Neuronal stem cell (in vitro differentiated cells): Measurements from ENCODE around the gene PDE11A.
A peak's percentile ranks its signal among the peaks of the same experiment; 100 is the strongest.

Experiments
- DNase-seq: peaks from one replicate; pipeline ENCODE4 v3.0.0-alpha.2; 2013; ENCODE audit warnings: low spot score
- H2AFZ ChIP-seq: one replicate; pipeline ENCODE4 v1.6.1; 2013; ENCODE audit warnings: mild to moderate bottlenecking, low read length, inconsistent platforms
- H2AK5ac ChIP-seq: 2 replicates; pipeline ENCODE4 v1.6.1; 2013; ENCODE audit warnings: low read depth, mild to moderate bottlenecking, inconsistent platforms, low read length, moderate library complexity, mixed read lengths
- H2BK120ac ChIP-seq: 2 replicates; pipeline ENCODE4 v1.6.1; 2013; ENCODE audit warnings: low read depth, mild to moderate bottlenecking, inconsistent platforms, low read length, moderate library complexity, mixed read lengths
- H2BK12ac ChIP-seq: one replicate; pipeline ENCODE4 v1.6.1; 2013; ENCODE audit warnings: low read length, inconsistent platforms
- H2BK15ac ChIP-seq: 2 replicates; pipeline ENCODE4 v1.6.1; 2013; ENCODE audit warnings: mild to moderate bottlenecking, low read length, inconsistent platforms, mixed read lengths
- H2BK5ac ChIP-seq: one replicate; pipeline ENCODE4 v1.6.1; 2013; ENCODE audit warnings: inconsistent platforms, mild to moderate bottlenecking, low read length, moderate library complexity
- H3K14ac ChIP-seq: one replicate; pipeline ENCODE4 v1.6.1; 2013; ENCODE audit warnings: low read length, inconsistent platforms
- H3K18ac ChIP-seq: 2 replicates; pipeline ENCODE4 v1.6.1; 2013; ENCODE audit warnings: low read length, inconsistent platforms
- H3K23ac ChIP-seq: 2 replicates; pipeline ENCODE4 v1.6.1; 2013; ENCODE audit warnings: low read depth, mild to moderate bottlenecking, mixed read lengths, low read length, inconsistent platforms; ENCODE audit not compliant: poor library complexity
- H3K27ac ChIP-seq: replicated peaks from 3 replicates; pipeline ENCODE4 v1.5.1; 2013; ENCODE audit warnings: low read length, inconsistent platforms
- H3K27me3 ChIP-seq, 3 experiments: 2 replicates each; pipeline ENCODE4 v1.6.1; 2013; ENCODE audit warnings: low read length in 3 of 3, mild to moderate bottlenecking in 2 of 3, inconsistent platforms in 1 of 3, low read depth in 1 of 3, mixed read lengths in 1 of 3, moderate library complexity in 1 of 3; ENCODE audit not compliant: control insufficient read depth in 3 of 3, insufficient read depth in 3 of 3
- H3K36me3 ChIP-seq, 2 donors: replicated peaks in 1 of 2; 2 replicates each; pipeline ENCODE4 v1.6.1; 2013; ENCODE audit warnings: low read length in 2 of 2; ENCODE audit not compliant: control insufficient read depth in 2 of 2, insufficient read depth in 2 of 2
- H3K4ac ChIP-seq: 2 replicates; pipeline ENCODE4 v1.6.1; 2013; ENCODE audit warnings: inconsistent platforms, mild to moderate bottlenecking, low read length, moderate library complexity
- H3K4me1 ChIP-seq, 2 donors: 1 replicate in 1 of 2; 2 replicates in 1 of 2; pipeline ENCODE4 v1.6.1; 2013; ENCODE audit warnings: low read length in 2 of 2, low read depth in 1 of 2; ENCODE audit not compliant: control insufficient read depth in 2 of 2, insufficient read depth in 1 of 2
- H3K4me2 ChIP-seq: one replicate; pipeline ENCODE4 v1.6.1; 2013; ENCODE audit warnings: mild to moderate bottlenecking, low read length, inconsistent platforms; ENCODE audit not compliant: insufficient read depth, poor library complexity, severe bottlenecking
- H3K4me3 ChIP-seq, 2 donors: 2 replicates each; pipeline ENCODE4 v1.5.1; 2013; ENCODE audit warnings: low read length in 2 of 2, mild to moderate bottlenecking in 2 of 2, inconsistent platforms in 1 of 2, moderate library complexity in 1 of 2
- H3K79me1 ChIP-seq: one replicate; pipeline ENCODE4 v1.6.1; 2013; ENCODE audit warnings: low read depth, mild to moderate bottlenecking, inconsistent platforms, low read length, moderate library complexity
- H3K9ac ChIP-seq: one replicate; pipeline ENCODE4 v1.6.1; 2013; ENCODE audit warnings: mild to moderate bottlenecking, low read depth, low read length, inconsistent platforms; ENCODE audit not compliant: poor library complexity
- H3K9me3 ChIP-seq, 2 donors: replicated peaks in 1 of 2; 2 replicates each; pipeline versions ENCODE3 to v1.6.1; 2013; ENCODE audit warnings: low read length in 2 of 2, mild to moderate bottlenecking in 2 of 2, inconsistent platforms in 1 of 2, low read depth in 1 of 2, mixed read lengths in 1 of 2, moderate library complexity in 1 of 2; ENCODE audit not compliant: control insufficient read depth in 2 of 2, insufficient read depth in 1 of 2
- H4K8ac ChIP-seq: one replicate; pipeline ENCODE4 v1.6.1; 2013; ENCODE audit warnings: low read depth, mild to moderate bottlenecking, inconsistent platforms, low read length, moderate library complexity
- H4K91ac ChIP-seq: one replicate; pipeline ENCODE4 v1.6.1; 2013; ENCODE audit warnings: low read length, low read depth, mild to moderate bottlenecking, inconsistent platforms; ENCODE audit not compliant: poor library complexity
- WGBS, 2 donors: extraction: QIAGEN DNeasy Blood & Tissue Kit; methylation state at CpG; one replicate each; pipeline ENCODE4 v1.1.7; 2013; ENCODE audit warnings: missing lambda C conversion rate in 2 of 2, mixed read lengths in 1 of 2; ENCODE audit not compliant: insufficient read length in 2 of 2, insufficient replicate concordance in 1 of 2; ENCODE audit errors: extremely low coverage in 2 of 2; 5-methylcytosine and 5-hydroxymethylcytosine counted together

Gene PDE11A

GRCh38 chr2:177740700-177741099 lies 331.9 kb downstream of the PDE11A start:
- WGBS, 2 donors: no CpG with 5 or more reads among the region's 1 CpG
- no peaks in the 10 kb centered on the region for H3K36me3 ChIP-seq
- H3K4me2 ChIP-seq: no peak overlapping the region
- H3K27ac ChIP-seq: no peak overlapping the region
- H3K23ac ChIP-seq: no peak overlapping the region
- no peaks in the 10 kb centered on the region for H3K9me3 ChIP-seq
- H2BK5ac ChIP-seq: no peak overlapping the region
- H2BK120ac ChIP-seq: no peak overlapping the region
- H2BK15ac ChIP-seq: no peak overlapping the region
- no peak overlapping the region for H2AFZ ChIP-seq
- H3K79me1 ChIP-seq: no peaks in the 10 kb centered on the region
- no peak overlapping the region for H3K4me3 ChIP-seq
- H3K9ac ChIP-seq: no peak overlapping the region
- H3K4me1 ChIP-seq: peaks cover 0 to 2% of the 10 kb centered on the region in 2 donors
- DNase-seq: no peak
- H3K27me3 ChIP-seq: peaks cover 0 to 15% (median 0%) of the 10 kb centered on the region in 3 experiments
- no peak overlapping the region for H3K18ac ChIP-seq
- H2BK12ac ChIP-seq: no peak overlapping the region
- no peak overlapping the region for H4K91ac ChIP-seq
- no peak overlapping the region for H2AK5ac ChIP-seq
- H3K4ac ChIP-seq: no peak overlapping the region
- no peak overlapping the region for H3K14ac ChIP-seq
- no peak overlapping the region for H4K8ac ChIP-seq

GRCh38 chr2:177738461-177739235 lies 333.9 kb downstream of the PDE11A start:
- no peak overlapping the region for H3K9ac ChIP-seq
- no peak overlapping the region for H2AFZ ChIP-seq
- no peaks in the 10 kb centered on the region for H3K79me1 ChIP-seq
- no peak overlapping the region for H2BK5ac ChIP-seq
- H3K4me3 ChIP-seq: no peak overlapping the region
- no peak overlapping the region for H2AK5ac ChIP-seq
- peaks cover 0 to 15% (median 0%) of the 10 kb centered on the region in 3 experiments for H3K27me3 ChIP-seq
- no peaks in the 10 kb centered on the region for H3K36me3 ChIP-seq
- no CpG with 5 or more reads among the region's 7 CpGs for WGBS, 2 donors
- no peak for DNase-seq
- H3K14ac ChIP-seq: no peak overlapping the region
- no peak overlapping the region for H3K27ac ChIP-seq
- H3K23ac ChIP-seq: no peak overlapping the region
- no peak overlapping the region for H2BK120ac ChIP-seq
- no peak overlapping the region for H3K4ac ChIP-seq
- no peak overlapping the region for H2BK12ac ChIP-seq
- no peaks in the 10 kb centered on the region for H3K9me3 ChIP-seq
- peaks cover 0 to 5% of the 10 kb centered on the region in 2 donors for H3K4me1 ChIP-seq
- H2BK15ac ChIP-seq: no peak overlapping the region
- H3K4me2 ChIP-seq: no peak overlapping the region
- H4K8ac ChIP-seq: no peak overlapping the region
- H4K91ac ChIP-seq: no peak overlapping the region
- no peak overlapping the region for H3K18ac ChIP-seq

- no peak overlapping the region for H3K14ac ChIP-seq
- H2AK5ac ChIP-seq: no peak overlapping the region
- no CpG with 5 or more reads among the region's 6 CpGs for WGBS, 2 donors
- H3K9ac ChIP-seq: no peak overlapping the region
- no peaks in the 10 kb centered on the region for H3K79me1 ChIP-seq
- no peak overlapping the region for H3K4me3 ChIP-seq
- no peak overlapping the region for H2BK15ac ChIP-seq
- H3K9me3 ChIP-seq: no peaks in the 10 kb centered on the region
- H4K8ac ChIP-seq: no peak overlapping the region
- peaks cover 3 to 8% of the 10 kb centered on the region in 2 donors for H3K4me1 ChIP-seq
- no peak overlapping the region for H3K18ac ChIP-seq
- H2AFZ ChIP-seq: no peak overlapping the region
- H3K23ac ChIP-seq: no peak overlapping the region
- H3K4me2 ChIP-seq: no peak overlapping the region
- H3K4ac ChIP-seq: no peak overlapping the region
- no peak overlapping the region for H4K91ac ChIP-seq
- no peak overlapping the region for H2BK120ac ChIP-seq
- no peak overlapping the region for H2BK12ac ChIP-seq
- H3K36me3 ChIP-seq: no peaks in the 10 kb centered on the region
- no peak overlapping the region for H2BK5ac ChIP-seq
- H3K27me3 ChIP-seq: no peaks in the 10 kb centered on the region
- no peak overlapping the region for H3K27ac ChIP-seq
- no peak for DNase-seq
Measured at GRCh38 chr2:177735318-177735803, 337.2 kb downstream of the PDE11A start.

GRCh38 chr2:177733322-177733855 lies 339.2 kb downstream of the PDE11A start:
- H3K23ac ChIP-seq: no peak overlapping the region
- no peak overlapping the region for H3K18ac ChIP-seq
- H3K4ac ChIP-seq: no peak overlapping the region
- no peaks in the 10 kb centered on the region for H3K9me3 ChIP-seq
- DNase-seq: no peak
- no CpG with 5 or more reads among the region's 2 CpGs for WGBS, 2 donors
- no peak overlapping the region for H2BK12ac ChIP-seq
- no peak overlapping the region for H3K14ac ChIP-seq
- no peaks in the 10 kb centered on the region for H3K36me3 ChIP-seq
- no peak overlapping the region for H2AFZ ChIP-seq
- no peak overlapping the region for H2BK15ac ChIP-seq
- H3K4me3 ChIP-seq: no peak overlapping the region
- no peaks in the 10 kb centered on the region for H3K79me1 ChIP-seq
- no peak overlapping the region for H3K9ac ChIP-seq
- peak overlapping the region; percentile 51 for H3K27ac ChIP-seq
- no peak overlapping the region for H4K91ac ChIP-seq
- no peak overlapping the region for H2BK120ac ChIP-seq
- no peak overlapping the region for H3K4me2 ChIP-seq
- H3K4me1 ChIP-seq: peaks cover 3 to 8% of the 10 kb centered on the region in 2 donors
- H3K27me3 ChIP-seq: no peaks in the 10 kb centered on the region
- no peak overlapping the region for H4K8ac ChIP-seq
- H2BK5ac ChIP-seq: no peak overlapping the region
- H2AK5ac ChIP-seq: no peak overlapping the region
